Measurements from ENCODE around the gene MEIS1.

The MEIS1 gene

DNA sequence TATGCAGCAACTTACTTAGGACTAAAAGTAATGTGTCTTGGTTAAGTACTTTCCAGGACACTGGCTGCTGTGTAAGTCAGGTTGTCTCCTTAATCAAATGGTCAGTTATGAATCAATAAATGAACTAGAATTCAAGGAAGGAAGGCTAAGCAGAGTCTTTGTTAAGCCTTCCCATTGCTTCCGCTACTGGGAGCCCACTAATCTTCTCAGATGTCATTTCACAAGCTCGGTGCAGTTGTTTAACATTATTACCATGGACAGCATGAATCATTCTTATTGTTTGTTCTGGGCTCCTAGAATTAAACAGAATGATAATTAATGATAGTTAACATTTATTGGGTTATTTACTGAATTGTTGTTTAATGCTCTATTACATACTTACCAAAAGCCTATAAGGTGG is 26.0 kb upstream of the MEIS1 start:
- H4K20me1 ChIP-seq (ENCODE audit: insufficient read depth, low read length) = no peaks in the 10 kb centered on the region
- no peaks in the 10 kb centered on the region for H3K36me3 ChIP-seq (replicated peaks; ENCODE audit: insufficient read depth, low read length)
- H3K9me2 ChIP-seq (replicated peaks; ENCODE audit: insufficient read depth, low read length) = no peaks in the 10 kb centered on the region
- H2AFZ ChIP-seq (ENCODE audit: low read length) = no peak overlapping the region
- no peaks in the 10 kb centered on the region for H3K4me1 ChIP-seq (ENCODE audit: low read length)
- H3K27me3 ChIP-seq (replicated peaks; ENCODE audit: insufficient read depth, low read length) = no peaks in the 10 kb centered on the region
- TF ChIP-seq, protein P1, sequence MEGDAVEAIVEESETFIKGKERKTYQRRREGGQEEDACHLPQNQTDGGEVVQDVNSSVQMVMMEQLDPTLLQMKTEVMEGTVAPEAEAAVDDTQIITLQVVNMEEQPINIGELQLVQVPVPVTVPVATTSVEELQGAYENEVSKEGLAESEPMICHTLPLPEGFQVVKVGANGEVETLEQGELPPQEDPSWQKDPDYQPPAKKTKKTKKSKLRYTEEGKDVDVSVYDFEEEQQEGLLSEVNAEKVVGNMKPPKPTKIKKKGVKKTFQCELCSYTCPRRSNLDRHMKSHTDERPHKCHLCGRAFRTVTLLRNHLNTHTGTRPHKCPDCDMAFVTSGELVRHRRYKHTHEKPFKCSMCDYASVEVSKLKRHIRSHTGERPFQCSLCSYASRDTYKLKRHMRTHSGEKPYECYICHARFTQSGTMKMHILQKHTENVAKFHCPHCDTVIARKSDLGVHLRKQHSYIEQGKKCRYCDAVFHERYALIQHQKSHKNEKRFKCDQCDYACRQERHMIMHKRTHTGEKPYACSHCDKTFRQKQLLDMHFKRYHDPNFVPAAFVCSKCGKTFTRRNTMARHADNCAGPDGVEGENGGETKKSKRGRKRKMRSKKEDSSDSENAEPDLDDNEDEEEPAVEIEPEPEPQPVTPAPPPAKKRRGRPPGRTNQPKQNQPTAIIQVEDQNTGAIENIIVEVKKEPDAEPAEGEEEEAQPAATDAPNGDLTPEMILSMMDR (IDR thresholded peaks at IDR 0.05; ENCODE audit: low read length) = no peak
- TF ChIP-seq EZH2 (optimal IDR thresholded peaks at IDR 0.05; ENCODE audit: low read depth, low read length) = no peak
- TF ChIP-seq EZH2phosphoT487 (IDR thresholded peaks at IDR 0.05; ENCODE audit: low read length) = no peak
- DNase-seq = no peak
- no peak overlapping the region for H3K27ac ChIP-seq (ENCODE audit: low read length)
- no peak overlapping the region for H3K4me3 ChIP-seq (ENCODE audit: low read length)
- H3K9me3 ChIP-seq (replicated peaks; ENCODE audit: insufficient read depth, low read length) = no peaks in the 10 kb centered on the region
- H3F3A ChIP-seq (ENCODE audit: insufficient read depth, low read length) = no peaks in the 10 kb centered on the region
- H3K9ac ChIP-seq (ENCODE audit: low read length) = no peak overlapping the region
- H3K79me2 ChIP-seq (ENCODE audit: low read length) = no peaks in the 10 kb centered on the region
- H3K4me2 ChIP-seq (ENCODE audit: low read depth, low read length) = no peak overlapping the region

DNA sequence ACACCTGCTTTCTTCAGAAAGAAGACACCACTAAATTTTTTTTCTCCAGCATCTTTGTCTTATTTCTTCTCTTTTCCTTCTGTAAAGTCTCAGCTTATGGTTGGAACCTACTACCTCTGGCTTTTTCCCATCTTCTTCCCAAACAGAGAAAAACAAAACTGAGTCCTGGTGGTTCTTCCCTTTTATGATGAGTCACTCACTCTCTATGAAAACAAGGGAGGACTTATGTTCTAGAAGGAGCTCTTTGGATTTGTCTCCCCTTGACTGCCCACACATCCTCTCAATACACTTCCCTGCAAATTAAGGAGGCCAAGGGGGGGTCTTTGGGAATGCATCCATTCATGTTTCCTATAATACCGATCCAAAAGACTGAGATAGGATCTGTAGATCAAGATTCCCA is 22.1 kb upstream of the MEIS1 start:
- H4K20me1 ChIP-seq (ENCODE audit: insufficient read depth, low read length) = no peaks in the 10 kb centered on the region
- H3K27me3 ChIP-seq (replicated peaks; ENCODE audit: insufficient read depth, low read length) = no peaks in the 10 kb centered on the region
- no peak overlapping the region for H3K4me3 ChIP-seq (ENCODE audit: low read length)
- no peak overlapping the region for H3K27ac ChIP-seq (ENCODE audit: low read length)
- no peaks in the 10 kb centered on the region for H3K4me1 ChIP-seq (ENCODE audit: low read length)
- no peak overlapping the region for H3K4me2 ChIP-seq (ENCODE audit: low read depth, low read length)
- H3K36me3 ChIP-seq (replicated peaks; ENCODE audit: insufficient read depth, low read length) = no peaks in the 10 kb centered on the region
- no peaks in the 10 kb centered on the region for H3K9me3 ChIP-seq (replicated peaks; ENCODE audit: insufficient read depth, low read length)
- H3K9ac ChIP-seq (ENCODE audit: low read length) = no peak overlapping the region
- no peaks in the 10 kb centered on the region for H3K79me2 ChIP-seq (ENCODE audit: low read length)
- no peak for TF ChIP-seq EZH2 (optimal IDR thresholded peaks at IDR 0.05; ENCODE audit: low read depth, low read length)
- TF ChIP-seq, protein P1 (IDR thresholded peaks at IDR 0.05; ENCODE audit: low read length) = no peak
- TF ChIP-seq EZH2phosphoT487 (IDR thresholded peaks at IDR 0.05; ENCODE audit: low read length) = no peak
- H3K9me2 ChIP-seq (replicated peaks; ENCODE audit: insufficient read depth, low read length) = no peaks in the 10 kb centered on the region
- no peak for DNase-seq
- H2AFZ ChIP-seq (ENCODE audit: low read length) = no peak overlapping the region
- no peaks in the 10 kb centered on the region for H3F3A ChIP-seq (ENCODE audit: insufficient read depth, low read length)

DNA sequence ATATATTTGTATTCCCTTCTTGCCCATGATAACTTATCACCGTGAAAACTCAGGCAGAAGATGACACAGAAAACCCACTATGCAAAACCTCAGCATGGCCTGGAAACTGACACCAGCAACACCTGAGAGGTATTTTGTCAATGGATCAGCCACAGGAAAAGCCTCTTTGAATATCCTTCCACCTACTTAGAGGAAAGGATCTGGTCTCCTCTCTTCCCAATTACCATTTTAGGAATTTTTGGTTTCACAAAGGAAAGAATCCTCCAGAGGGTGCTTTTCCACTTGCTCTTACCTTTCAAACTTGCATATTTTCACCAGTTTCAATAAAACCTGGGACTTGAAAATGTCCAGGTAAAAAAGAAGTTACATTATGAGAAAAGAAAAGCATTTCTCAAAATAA is 20.0 kb upstream of the MEIS1 start:
- no peaks in the 10 kb centered on the region for H3F3A ChIP-seq (ENCODE audit: insufficient read depth, low read length)
- TF ChIP-seq EZH2 (optimal IDR thresholded peaks at IDR 0.05; ENCODE audit: low read depth, low read length) = no peak
- TF ChIP-seq, protein P1 (IDR thresholded peaks at IDR 0.05; ENCODE audit: low read length) = no peak
- TF ChIP-seq EZH2phosphoT487 (IDR thresholded peaks at IDR 0.05; ENCODE audit: low read length) = no peak
- H3K9ac ChIP-seq (ENCODE audit: low read length) = no peak overlapping the region
- H3K4me3 ChIP-seq (ENCODE audit: low read length) = no peak overlapping the region
- no peak overlapping the region for H3K27ac ChIP-seq (ENCODE audit: low read length)
- H3K9me2 ChIP-seq (replicated peaks; ENCODE audit: insufficient read depth, low read length) = no peaks in the 10 kb centered on the region
- H3K36me3 ChIP-seq (replicated peaks; ENCODE audit: insufficient read depth, low read length) = no peaks in the 10 kb centered on the region
- H3K79me2 ChIP-seq (ENCODE audit: low read length) = no peaks in the 10 kb centered on the region
- no peaks in the 10 kb centered on the region for H3K4me1 ChIP-seq (ENCODE audit: low read length)
- H3K27me3 ChIP-seq (replicated peaks; ENCODE audit: insufficient read depth, low read length) = no peaks in the 10 kb centered on the region
- H3K4me2 ChIP-seq (ENCODE audit: low read depth, low read length) = no peak overlapping the region
- H3K9me3 ChIP-seq (replicated peaks; ENCODE audit: insufficient read depth, low read length) = no peaks in the 10 kb centered on the region
- H2AFZ ChIP-seq (ENCODE audit: low read length) = no peak overlapping the region
- no peaks in the 10 kb centered on the region for H4K20me1 ChIP-seq (ENCODE audit: insufficient read depth, low read length)
- no peak for DNase-seq
